HepG2 (cell line): Measurements from ENCODE around the gene ARHGAP30. TPM values are rescaled to one million over a fixed set of nuclear protein-coding genes. Genes with fewer than 3 reads are reported as not detected.
A peak's percentile ranks its signal among the peaks of the same experiment; 100 is the strongest.

Experiments
- DRAP1 ChIP-seq: IDR thresholded peaks from 2 replicates; pipeline ENCODE4 v1.6.1; 2016; ENCODE audit warnings: missing genetic modification reagents, missing compliant biosample characterization
- EHMT2 ChIP-seq: fragments of 200-600 bp; sonication (generic); IDR thresholded peaks from 2 replicates; pipeline ENCODE4 v1.7.0; 2017; ENCODE audit warnings: antibody characterized with exemption, low read depth, low read length, borderline replicate concordance
- HOXA3 ChIP-seq: sonication (generic); formaldehyde crosslinking; IDR thresholded peaks from 2 replicates; pipeline ENCODE4 v1.5.0; 2020; ENCODE audit warnings: missing genetic modification reagents
- MTA1 ChIP-seq: sonication (generic); formaldehyde crosslinking; IDR thresholded peaks from 2 replicates; pipeline ENCODE4 v1.4.0; 2020; ENCODE audit warnings: missing genetic modification reagents, mild to moderate bottlenecking, borderline replicate concordance
- NFKB2 ChIP-seq: sonication (generic); formaldehyde crosslinking; IDR thresholded peaks from 2 replicates; pipeline ENCODE4 v1.4.0; 2020; ENCODE audit warnings: missing genetic modification reagents, borderline replicate concordance
- PHB2 ChIP-seq: fragments of 450-650 bp; IDR thresholded peaks from 2 replicates; pipeline ENCODE4 v1.6.1; 2018; ENCODE audit not compliant: partially characterized antibody
- PHF21A ChIP-seq: sonication (generic); formaldehyde crosslinking; IDR thresholded peaks from 2 replicates; pipeline ENCODE4 v1.5.0; 2020; ENCODE audit warnings: mild to moderate bottlenecking, missing genetic modification reagents
- PRPF4 ChIP-seq: fragments of 200-400 bp; formaldehyde crosslinking; IDR thresholded peaks from 2 replicates; pipeline ENCODE4 v1.6.1; 2016; ENCODE audit warnings: low read length, low read depth; ENCODE audit not compliant: poor library complexity, severe bottlenecking
- RAD21 ChIP-seq: fragments of 450-650 bp; formaldehyde crosslinking; IDR thresholded peaks from 2 replicates; pipeline ENCODE4 v1.5.0; 2020; ENCODE audit warnings: mild to moderate bottlenecking
- RXRA ChIP-seq: sonication (generic); formaldehyde crosslinking; IDR thresholded peaks from 2 replicates; pipeline ENCODE4 v1.5.1; 2020; ENCODE audit warnings: missing genetic modification reagents
- STAT5B ChIP-seq: sonication (generic); formaldehyde crosslinking; IDR thresholded peaks from 2 replicates; pipeline ENCODE4 v1.4.0; 2020; ENCODE audit warnings: missing genetic modification reagents
- SUZ12 ChIP-seq: fragments of 150-350 bp; IDR thresholded peaks from 2 replicates; pipeline ENCODE4 v1.6.1; 2014; ENCODE audit warnings: low read depth, low read length
- TCF7 ChIP-seq: sonication (generic); IDR thresholded peaks from 2 replicates; pipeline ENCODE4 v1.6.1; 2016; ENCODE audit warnings: antibody characterized with exemption, low read depth
- THYN1 ChIP-seq: sonication (generic); formaldehyde crosslinking; IDR thresholded peaks from 2 replicates; pipeline ENCODE4 v1.8.1; 2023; ENCODE audit warnings: low read depth, mild to moderate bottlenecking, moderate library complexity, missing genetic modification reagents, borderline replicate concordance
- YY1 ChIP-seq: IDR thresholded peaks from 2 replicates; pipeline ENCODE4 v1.6.1; 2011; ENCODE audit warnings: low read length, low read depth, moderate library complexity, mild to moderate bottlenecking; ENCODE audit not compliant: insufficient read depth, insufficient replicate concordance
- ZBTB4 ChIP-seq: sonication (generic); formaldehyde crosslinking; IDR thresholded peaks from 2 replicates; pipeline ENCODE4 v1.4.0; 2020; ENCODE audit warnings: missing genetic modification reagents, mild to moderate bottlenecking, borderline replicate concordance
- ZNF577 ChIP-seq: sonication (generic); formaldehyde crosslinking; IDR thresholded peaks from 2 replicates; pipeline ENCODE4 v1.4.0; 2020; ENCODE audit warnings: mild to moderate bottlenecking, low read depth, missing genetic modification reagents, borderline replicate concordance
- ZNF598 ChIP-seq: sonication (generic); formaldehyde crosslinking; IDR thresholded peaks from 2 replicates; pipeline ENCODE4 v1.5.1; 2020; ENCODE audit warnings: mild to moderate bottlenecking, missing genetic modification reagents, borderline replicate concordance
- ZNF777 ChIP-seq: sonication (generic); formaldehyde crosslinking; IDR thresholded peaks from 2 replicates; pipeline ENCODE4 v1.4.0; 2020; ENCODE audit warnings: missing genetic modification reagents
- ZSCAN9 ChIP-seq: IDR thresholded peaks from 2 replicates; pipeline ENCODE4 v1.6.1; 2016; ENCODE audit warnings: borderline replicate concordance
- polyA plus RNA-seq, 8 experiments: library from polyadenylated mRNA; depleted of rRNA in 3 of 8; stranded (reverse) in 7 of 8; unstranded in 1 of 8; fragments of >200 nt; fragmentation: Illumina TruSeq in 4 of 8; extraction: Trizol in 4 of 8; gene quantifications; 2 replicates each; pipeline versions ENCODE4 v1.2.1 to v1.2.3, GENCODE V29; 2011 to 2016; ENCODE audit warnings: low read depth in 4 of 8, missing spikeins in 1 of 8, mixed read lengths in 1 of 8; ENCODE audit not compliant: insufficient read depth in 1 of 8
- total RNA-seq, 5 experiments: library from RNA; depleted of rRNA; stranded (reverse); fragments of >200 nt; fragmentation: Illumina TruSeq; extraction: Trizol; gene quantifications; 2 replicates each; pipeline ENCODE4 v1.2.3, GENCODE V29; 2016; ENCODE audit warnings: low read depth in 1 of 5
- TF ChIP-seq, protein P1 (sequence below): sonication (generic); formaldehyde crosslinking; IDR thresholded peaks from 2 replicates; pipeline ENCODE4 v1.4.0; 2020; ENCODE audit warnings: mild to moderate bottlenecking, missing genetic modification reagents
- TF ChIP-seq, protein P2 (sequence below): sonication (generic); formaldehyde crosslinking; IDR thresholded peaks from 2 replicates; pipeline ENCODE4 v1.4.0; 2020; ENCODE audit warnings: mild to moderate bottlenecking, missing genetic modification reagents
- TF ChIP-seq, protein P3 (sequence below): sonication (generic); formaldehyde crosslinking; IDR thresholded peaks from 2 replicates; pipeline ENCODE4 v1.8.1; 2023; ENCODE audit warnings: mild to moderate bottlenecking, missing genetic modification reagents

Gene ARHGAP30
- total and polyA plus RNA-seq, 2 of the 13 experiments (the other 11 are each of a cell fraction or from before 2014, with no cell fraction given): 0.13 to 0.20 TPM

DNA sequence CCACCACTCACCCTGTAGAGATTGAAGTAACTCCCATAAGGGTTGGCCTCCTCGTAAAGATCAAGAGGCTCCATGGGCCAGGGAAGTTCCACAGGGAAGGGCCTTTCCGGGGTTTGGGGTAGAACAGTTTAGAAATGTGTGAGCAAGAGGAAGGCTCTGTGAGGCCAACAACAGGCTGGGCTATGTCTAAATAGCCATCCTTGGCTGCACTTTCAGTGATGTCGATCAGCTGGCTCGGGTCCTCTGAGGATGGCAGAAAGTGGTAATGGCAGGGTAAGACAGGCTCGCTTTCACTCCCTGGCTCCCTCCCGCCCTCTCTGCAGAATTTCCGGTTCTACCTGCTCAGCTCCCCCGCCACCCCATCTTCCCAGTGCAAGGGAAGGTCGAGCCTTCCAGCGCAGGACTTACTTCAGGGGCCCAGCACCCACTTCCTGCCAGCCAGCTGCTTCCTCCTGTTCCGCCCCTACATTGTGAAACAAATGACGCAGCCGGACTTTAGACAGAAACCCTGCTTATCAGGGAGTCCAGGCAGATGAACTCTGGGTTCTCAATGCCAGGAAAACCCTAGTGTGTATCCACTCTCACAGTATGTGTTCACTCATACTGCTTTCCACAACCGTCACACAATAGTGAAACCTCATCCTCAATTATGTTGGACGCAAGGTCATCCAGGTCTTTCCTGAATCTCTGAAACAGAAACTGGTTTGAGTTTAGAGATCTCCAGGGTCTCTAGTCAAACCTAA, 56.0 kb downstream of the ARHGAP30 start (continued):
- TF ChIP-seq PHF21A (CRISPR knock-in tag) (peak; percentile 95), TCF7 (no peak), ZNF777 (no peak), RXRA (peak; percentile 90), HOXA3 (peak; percentile 96), THYN1 (CRISPR knock-in tag) (no peak), ZNF598 (CRISPR knock-in tag) (no peak), DRAP1 (peak; percentile 83), PRPF4 (no peak), EHMT2 (no peak), YY1 (peak; percentile 61), RAD21 (CRISPR knock-in tag) (no peak; the same call in 1 of the 2 replicates), PHB2 (no peak), ZSCAN9 (peak; percentile 87; the same call in 1 of the 2 replicates), ZBTB4 (peak; percentile 43; the same call in 1 of the 2 replicates), MTA1 (CRISPR knock-in tag) (peak; percentile 98), ZNF577 (no peak), NFKB2 (CRISPR knock-in tag) (0 out of 2 replicates have a peak, but pooled peaks have one; percentile 51), STAT5B (CRISPR knock-in tag) (no peak; the same call in 1 of the 2 replicates), SUZ12 (no peak)
- TF ChIP-seq, protein P1, sequence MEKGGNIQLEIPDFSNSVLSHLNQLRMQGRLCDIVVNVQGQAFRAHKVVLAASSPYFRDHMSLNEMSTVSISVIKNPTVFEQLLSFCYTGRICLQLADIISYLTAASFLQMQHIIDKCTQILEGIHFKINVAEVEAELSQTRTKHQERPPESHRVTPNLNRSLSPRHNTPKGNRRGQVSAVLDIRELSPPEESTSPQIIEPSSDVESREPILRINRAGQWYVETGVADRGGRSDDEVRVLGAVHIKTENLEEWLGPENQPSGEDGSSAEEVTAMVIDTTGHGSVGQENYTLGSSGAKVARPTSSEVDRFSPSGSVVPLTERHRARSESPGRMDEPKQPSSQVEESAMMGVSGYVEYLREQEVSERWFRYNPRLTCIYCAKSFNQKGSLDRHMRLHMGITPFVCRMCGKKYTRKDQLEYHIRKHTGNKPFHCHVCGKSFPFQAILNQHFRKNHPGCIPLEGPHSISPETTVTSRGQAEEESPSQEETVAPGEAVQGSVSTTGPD (CRISPR knock-in tag): no peak
- TF ChIP-seq, protein P2, sequence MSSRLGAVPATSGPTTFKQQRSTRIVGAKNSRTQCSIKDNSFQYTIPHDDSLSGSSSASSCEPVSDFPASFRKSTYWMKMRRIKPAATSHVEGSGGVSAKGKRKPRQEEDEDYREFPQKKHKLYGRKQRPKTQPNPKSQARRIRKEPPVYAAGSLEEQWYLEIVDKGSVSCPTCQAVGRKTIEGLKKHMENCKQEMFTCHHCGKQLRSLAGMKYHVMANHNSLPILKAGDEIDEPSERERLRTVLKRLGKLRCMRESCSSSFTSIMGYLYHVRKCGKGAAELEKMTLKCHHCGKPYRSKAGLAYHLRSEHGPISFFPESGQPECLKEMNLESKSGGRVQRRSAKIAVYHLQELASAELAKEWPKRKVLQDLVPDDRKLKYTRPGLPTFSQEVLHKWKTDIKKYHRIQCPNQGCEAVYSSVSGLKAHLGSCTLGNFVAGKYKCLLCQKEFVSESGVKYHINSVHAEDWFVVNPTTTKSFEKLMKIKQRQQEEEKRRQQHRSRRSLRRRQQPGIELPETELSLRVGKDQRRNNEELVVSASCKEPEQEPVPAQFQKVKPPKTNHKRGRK (CRISPR knock-in tag): no peak
- TF ChIP-seq, protein P3, sequence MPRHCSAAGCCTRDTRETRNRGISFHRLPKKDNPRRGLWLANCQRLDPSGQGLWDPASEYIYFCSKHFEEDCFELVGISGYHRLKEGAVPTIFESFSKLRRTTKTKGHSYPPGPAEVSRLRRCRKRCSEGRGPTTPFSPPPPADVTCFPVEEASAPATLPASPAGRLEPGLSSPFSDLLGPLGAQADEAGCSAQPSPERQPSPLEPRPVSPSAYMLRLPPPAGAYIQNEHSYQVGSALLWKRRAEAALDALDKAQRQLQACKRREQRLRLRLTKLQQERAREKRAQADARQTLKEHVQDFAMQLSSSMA (CRISPR knock-in tag): peak; percentile 84
